Sciatic nerve (tissue), 2 donors: ENCODE measurements around the gene CHRM4. TPM values are rescaled to one million over a fixed set of nuclear protein-coding genes. Genes with fewer than 3 reads are reported as not detected.
A peak's percentile ranks its signal among the peaks of the same experiment; 100 is the strongest.
"Not testable (repeated sequence)": the region's sequence is repeated elsewhere in the genome, so short reads cannot be mapped to it uniquely, and the experiment has no call there.

ENCODE experiments used
- ATAC-seq: fragments of 200-7000 bp; cut with Tn5 transposase; one replicate; pipeline ENCODE4 v1.9.1; 2020; ENCODE audit warnings: mild to moderate bottlenecking, moderate library complexity
- DNase-seq: peaks from one replicate; pipeline ENCODE4 v3.0.0-alpha.2; 2020; ENCODE audit warnings: low spot score
- intact Hi-C: fragments of 100-400 bp; cut with DNase I; formaldehyde crosslinking; loops from one replicate; pipeline ENCODE4 v1.14.2; 2022
- total RNA-seq: library from RNA; stranded (reverse); fragmentation: NEBNext Ultra II Directional; extraction: Animal tissue kit (Norgen Biotek cat#: 25700); gene quantifications from one replicate; pipeline ENCODE4 v1.2.1, GENCODE V29; 2021
- donor health status: DM: no; HTN: no; CAD: no.
- donor health status: DM: no; HTN: no; CAD: no.

CHRM4 gene
- total RNA-seq, 1 donor from 2014 or later = not detected

DNA sequence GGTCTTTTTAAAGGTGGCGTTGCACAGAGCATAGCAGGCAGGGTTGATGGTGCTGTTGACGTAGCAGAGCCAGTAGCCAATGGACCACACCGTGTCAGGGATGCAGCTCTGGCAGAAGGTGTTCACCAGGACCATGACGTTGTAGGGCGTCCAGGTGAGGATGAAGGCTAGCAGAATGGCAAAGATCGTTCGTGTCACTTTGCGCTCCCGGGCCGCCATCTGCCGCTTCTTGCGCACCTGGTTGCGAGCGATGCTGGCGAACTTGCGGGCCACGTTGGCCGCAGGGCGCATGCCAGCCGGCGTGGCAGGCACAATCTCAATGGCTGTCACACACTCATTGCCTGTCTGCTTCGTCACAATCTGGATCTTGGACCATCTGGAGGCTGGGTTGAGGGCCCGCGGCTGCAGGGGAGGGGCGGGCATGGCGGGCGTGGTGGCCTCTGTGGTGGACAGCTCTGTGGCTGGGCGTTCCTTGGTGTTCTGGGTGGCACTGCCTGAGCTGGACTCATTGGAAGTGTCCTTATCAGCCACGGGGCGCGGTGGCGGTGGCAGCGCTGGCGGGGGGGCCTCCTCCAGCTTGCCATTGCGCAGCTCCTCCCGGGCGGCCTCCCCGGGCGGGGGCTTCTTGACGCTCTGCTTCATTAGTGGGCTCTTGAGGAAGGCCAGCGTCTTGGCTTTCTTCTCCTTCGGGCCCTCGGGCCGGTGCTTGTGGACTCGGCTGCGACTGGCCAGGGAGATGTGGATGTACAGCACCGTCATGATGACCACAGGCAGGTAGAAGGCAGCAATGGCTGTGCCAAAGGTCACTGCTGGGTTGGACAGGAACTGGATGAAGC, 6.2 kb downstream of the CHRM4 start:
- DNase-seq (no peak), ATAC-seq (no peak)
- intact Hi-C loops = loop anchor here (10.0 kb wide), 1 partner anchor 229 kb away; the partner anchor contains the start of genes ATG13 and HARBI1

DNA sequence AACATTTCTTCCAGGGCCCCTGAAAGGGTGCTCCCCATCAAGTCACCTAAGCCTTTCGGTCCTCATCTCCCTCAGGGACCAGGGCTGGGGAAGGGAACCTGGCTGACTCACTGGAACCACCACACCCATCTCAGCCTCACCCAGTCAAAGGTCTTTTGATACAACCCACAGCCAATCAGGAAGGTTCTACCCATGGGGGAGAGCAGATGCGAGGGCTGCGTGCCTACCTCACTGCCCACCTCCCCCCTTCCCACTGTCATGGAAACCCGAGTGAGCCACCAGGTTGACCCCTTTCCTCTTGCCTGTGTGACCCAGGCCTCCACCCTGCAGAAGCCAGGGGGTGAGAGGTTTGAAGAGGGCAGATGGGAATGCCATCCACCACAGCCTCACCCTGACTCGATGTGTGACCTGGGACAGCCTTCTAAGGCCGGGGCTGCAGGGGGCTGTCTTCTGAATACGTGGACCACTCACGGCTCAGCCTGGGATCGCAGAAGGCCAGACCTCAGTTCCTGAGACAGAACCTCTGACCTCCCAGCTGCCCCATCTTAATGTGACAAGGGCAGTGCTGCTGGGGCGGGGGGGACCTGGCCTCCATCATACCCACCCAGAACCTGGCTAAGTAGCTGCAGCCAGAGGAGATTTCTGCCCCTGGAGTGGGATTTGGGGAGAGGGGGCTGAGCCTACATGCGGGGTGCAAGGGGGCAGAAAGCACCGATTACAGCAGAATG, 7.4 kb downstream of the CHRM4 start:
- ATAC-seq = no peak
- intact Hi-C loops = loop anchor here (5.0 to 10.0 kb wide), 2 partner anchors 148 to 231 kb away; partner anchors contain the start of genes ATG13 and HARBI1

GRCh38 chr11:46383404-46383758, 8.2 kb downstream of the CHRM4 start:
- intact Hi-C loops = loop anchor here (5.0 to 10.0 kb wide), 2 partner anchors 149 to 231 kb away; partner anchors contain the start of genes ATG13 and HARBI1
- ATAC-seq (no peak), DNase-seq (no peak)

More for the DNA sequence above, 7.4 kb downstream of the CHRM4 start:
- DNase-seq = no peak

- ATAC-seq (no peak), DNase-seq (no peak)
- intact Hi-C loops = loop anchor here (5.0 to 10.0 kb wide), 2 partner anchors 149 to 232 kb away; partner anchors contain the start of genes ATG13 and HARBI1
These were observed 8.8 kb downstream of the CHRM4 start for GRCh38 chr11:46382646-46383403.

GRCh38 chr11:46381819-46382645, 9.5 kb downstream of the CHRM4 start:
- intact Hi-C loops = loop anchor here (5.0 to 10.0 kb wide), 2 partner anchors 150 to 233 kb away; partner anchors contain the start of genes ATG13 and HARBI1
- DNase-seq = no peak
- no peak for ATAC-seq

- DNase-seq (no peak), ATAC-seq (peak; percentile 0)
- intact Hi-C loops = loop anchor here (5.0 to 10.0 kb wide), 2 partner anchors 151 to 234 kb away; partner anchors contain the start of genes ATG13 and HARBI1
These were observed 10.3 kb downstream of the CHRM4 start, which contains the start of gene MDK for GRCh38 chr11:46381048-46381818. TSS of gene MDK (plus strand) at chr11:46381669. CDS start at chr11:46382058, 389 bp downstream.

DNA sequence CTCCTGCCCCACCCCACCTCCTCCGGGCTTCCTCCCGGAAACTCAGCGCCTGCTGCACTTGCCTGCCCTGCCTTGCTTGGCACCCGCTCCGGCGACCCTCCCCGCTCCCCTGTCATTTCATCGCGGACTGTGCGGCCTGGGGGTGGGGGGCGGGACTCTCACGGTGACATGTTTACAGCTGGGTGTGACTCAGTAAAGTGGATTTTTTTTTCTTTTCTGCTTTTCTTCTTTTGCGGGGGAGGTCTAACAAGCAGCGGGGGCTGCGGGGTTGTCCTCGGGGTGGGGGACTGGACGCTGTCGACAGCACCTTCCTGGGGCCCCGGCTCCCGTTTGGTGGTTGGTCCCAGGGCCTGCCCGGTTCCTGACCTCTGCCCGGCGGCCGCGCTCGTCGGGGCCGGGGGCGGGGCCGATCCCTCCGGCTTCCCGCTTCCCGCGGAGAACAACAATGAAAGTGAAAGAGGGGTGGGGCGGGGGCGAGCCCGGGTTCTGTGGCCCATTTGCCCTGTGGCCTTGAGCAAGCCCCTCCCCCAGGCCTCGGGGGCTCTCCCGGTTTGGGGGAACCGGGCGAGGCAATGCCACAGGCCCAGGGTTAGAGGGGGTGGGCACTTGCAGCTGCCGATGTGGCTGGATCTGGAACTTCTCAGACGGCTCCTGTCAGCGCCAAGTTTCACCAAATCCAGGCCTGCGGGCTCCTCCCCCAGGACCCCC, 11.1 kb downstream of the CHRM4 start:
- peak; percentile 65 for ATAC-seq
- intact Hi-C loops = loop anchor here (5.0 to 10.0 kb wide), 2 partner anchors 152 to 234 kb away; partner anchors contain the start of genes ATG13 and HARBI1
- peak; percentile 85 for DNase-seq

- ATAC-seq = peak; percentile 30
- intact Hi-C loops = loop anchor here (5.0 to 10.0 kb wide), 2 partner anchors 153 to 235 kb away; partner anchors contain the start of genes ATG13 and HARBI1
- DNase-seq = not testable (repeated sequence)
These were observed 11.9 kb downstream of the CHRM4 start for GRCh38 chr11:46379482-46380293.

- intact Hi-C loops = no loop called here
- DNase-seq (no peak), ATAC-seq (no peak)
These were observed 12.6 kb downstream of the CHRM4 start for GRCh38 chr11:46378811-46379481.

GRCh38 chr11:46378296-46378695, 13.3 kb downstream of the CHRM4 start:
- intact Hi-C loops = no loop called here
- DNase-seq (no peak), ATAC-seq (no peak)

DNA sequence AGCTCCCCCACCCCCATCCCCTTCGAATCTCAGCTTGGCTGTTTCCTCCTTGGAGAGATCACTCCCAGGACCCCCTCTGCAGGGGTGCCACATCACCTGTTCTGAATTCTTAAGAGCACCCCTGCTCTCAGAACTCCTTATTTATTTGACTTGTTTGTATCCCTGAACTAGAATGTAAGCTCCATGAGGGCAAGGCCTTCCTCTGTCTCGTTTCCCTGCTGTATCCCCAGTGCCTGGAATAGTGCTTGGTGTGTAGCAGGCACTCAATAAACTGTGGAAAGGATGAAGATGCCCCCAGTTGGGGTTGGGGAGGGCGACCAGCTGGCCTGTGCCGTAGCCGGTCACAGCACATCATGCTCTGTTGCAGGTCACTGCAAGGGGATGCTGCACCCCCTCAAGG, 13.7 kb downstream of the CHRM4 start:
- intact Hi-C loops = no loop called here
- ATAC-seq (no peak), DNase-seq (no peak)

GRCh38 chr11:46377290-46377689, 14.3 kb downstream of the CHRM4 start:
- DNase-seq (peak; percentile 45), ATAC-seq (no peak)
- intact Hi-C loops = no loop called here

DNA sequence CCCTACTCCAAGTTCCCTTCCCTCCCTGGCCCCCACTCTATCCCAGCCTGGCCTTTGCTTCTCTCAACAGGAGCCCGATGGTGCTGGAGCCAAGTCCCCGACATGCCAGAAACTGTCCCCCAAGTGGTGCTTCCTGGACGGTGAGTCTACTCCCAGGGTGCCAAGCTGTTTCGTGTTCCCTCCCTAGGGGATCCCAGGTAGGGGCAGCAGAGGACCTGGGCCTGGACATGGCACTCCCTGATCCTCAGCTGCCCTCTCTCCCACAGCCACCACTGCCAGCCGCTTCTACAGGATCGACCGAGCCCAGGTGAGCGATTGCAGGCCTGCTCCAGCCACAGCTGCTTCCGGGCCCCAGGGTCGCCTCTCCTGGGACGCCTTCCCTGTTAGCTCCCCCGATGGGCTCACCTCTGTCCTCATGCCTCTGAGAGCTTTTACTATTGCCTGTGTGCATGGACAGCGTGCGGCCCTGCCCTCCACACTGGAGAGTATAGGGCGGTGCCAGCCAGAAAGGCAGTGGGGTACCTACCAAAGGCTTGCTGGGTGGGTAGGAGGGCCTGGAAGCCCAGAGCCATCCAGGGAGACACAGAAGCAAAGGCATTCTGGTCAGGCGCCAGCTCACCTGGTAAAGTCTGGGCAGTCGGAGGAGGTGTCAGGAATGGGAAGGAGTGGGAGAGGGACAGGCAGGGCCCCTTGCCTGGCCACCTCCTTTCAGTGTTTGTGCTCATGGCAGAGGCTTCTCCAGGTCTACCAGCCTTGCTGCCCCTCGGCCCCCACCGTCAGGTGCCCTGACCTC, 15.1 kb downstream of the CHRM4 start:
- intact Hi-C loops = no loop called here
- ATAC-seq (no peak), DNase-seq (no peak)

DNA sequence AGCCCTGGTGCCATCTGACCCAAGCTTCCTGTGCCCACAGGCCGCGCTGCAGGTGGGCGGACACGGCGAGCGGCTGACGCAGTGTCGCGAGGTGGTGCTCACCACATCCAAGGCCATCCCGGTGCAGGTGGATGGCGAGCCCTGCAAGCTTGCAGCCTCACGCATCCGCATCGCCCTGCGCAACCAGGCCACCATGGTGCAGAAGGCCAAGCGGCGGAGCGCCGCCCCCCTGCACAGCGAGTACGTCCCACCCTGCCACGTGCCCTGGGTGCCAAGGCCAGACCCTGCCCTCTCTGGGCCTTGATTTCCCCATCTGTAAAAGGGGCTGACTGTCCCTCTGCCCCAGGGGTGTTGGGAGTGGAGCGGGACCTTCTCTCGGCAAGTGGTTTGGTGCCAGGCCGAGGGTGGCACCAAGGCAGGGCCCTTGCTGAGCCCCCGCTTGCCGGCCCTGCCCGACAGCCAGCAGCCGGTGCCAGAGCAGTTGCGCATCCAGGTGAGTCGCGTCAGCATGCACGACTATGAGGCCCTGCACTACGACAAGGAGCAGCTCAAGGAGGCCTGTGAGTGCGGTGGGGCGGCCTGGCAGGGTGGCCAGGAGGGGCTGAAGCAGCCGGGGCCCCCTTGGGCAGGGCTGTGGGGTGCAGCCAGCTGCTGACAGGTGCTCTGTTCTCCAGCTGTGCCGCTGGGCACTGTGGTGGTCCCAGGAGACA, 16.0 kb downstream of the CHRM4 start:
- peak; percentile 52 for DNase-seq
- no peak for ATAC-seq
- intact Hi-C loops = no loop called here
